Activated T-cell treated with anti-CD3 and anti-CD28 coated beads, Interleukin-2, amount 50 U/mL, for 24 hours (primary cell): ENCODE results near the gene CUL9.

Source experiments
- DNase-seq: peaks from one replicate; pipeline ENCODE4 v3.0.0-alpha.2; 2020
- H3K27ac Mint-ChIP-seq: 2 replicates; pipeline ENCODE4 v1.8.0; 2020; ENCODE audit warnings: mild to moderate bottlenecking, mixed read lengths
- H3K27me3 Mint-ChIP-seq: 2 replicates; pipeline ENCODE4 v1.8.0; 2020; ENCODE audit warnings: mixed read lengths
- H3K36me3 Mint-ChIP-seq: 2 replicates; pipeline ENCODE4 v1.8.0; 2020; ENCODE audit warnings: low read depth, mixed read lengths
- H3K4me1 Mint-ChIP-seq: 2 replicates; pipeline ENCODE4 v1.8.0; 2020; ENCODE audit warnings: low read depth, mixed read lengths
- H3K4me3 Mint-ChIP-seq: 2 replicates; pipeline ENCODE4 v1.8.0; 2020; ENCODE audit warnings: mild to moderate bottlenecking, moderate library complexity, mixed read lengths
- H3K9me3 Mint-ChIP-seq: 2 replicates; pipeline ENCODE4 v1.8.0; 2020; ENCODE audit warnings: mixed read lengths

Gene CUL9

GRCh38 chr6:43221046-43221972 lies 39.3 kb downstream of the CUL9 start:
- no peak for DNase-seq
- Mint-ChIP-seq H3K4me1 (peaks cover 50% of the 10 kb centered on the region), H3K36me3 (peaks cover 91% of the 10 kb centered on the region), H3K27me3 (no peaks in the 10 kb centered on the region), H3K27ac (peak overlapping the region; percentile 96), H3K4me3 (no peak overlapping the region), H3K9me3 (no peaks in the 10 kb centered on the region)

GRCh38 chr6:43222418-43223059 lies 40.5 kb downstream of the CUL9 start:
- no peak for DNase-seq
- Mint-ChIP-seq H3K4me1 (peaks cover 59% of the 10 kb centered on the region), H3K9me3 (no peaks in the 10 kb centered on the region), H3K36me3 (peaks cover 88% of the 10 kb centered on the region), H3K27ac (peak overlapping the region; percentile 96), H3K4me3 (no peak overlapping the region), H3K27me3 (no peaks in the 10 kb centered on the region)

DNA sequence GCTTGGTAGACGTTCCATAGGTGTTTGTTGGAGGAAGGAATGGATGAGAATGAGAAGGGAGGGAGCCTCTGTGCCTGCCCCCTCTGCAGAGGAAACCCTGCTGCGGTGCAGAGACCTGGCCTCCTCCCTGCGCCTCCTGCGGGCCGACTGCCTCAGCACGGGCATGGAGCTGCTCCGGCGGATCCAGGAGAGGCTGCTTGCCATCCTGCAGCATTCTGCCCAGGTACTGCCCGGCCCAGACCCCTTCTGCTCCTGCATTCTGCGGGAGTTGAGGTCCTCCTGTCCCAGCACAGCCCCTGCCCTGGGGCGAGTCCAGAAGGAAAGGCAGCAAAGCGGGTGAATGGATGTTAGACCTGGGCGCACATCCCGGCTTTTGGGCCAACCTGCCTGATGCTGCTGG lies 41.2 kb downstream of the CUL9 start:
- Mint-ChIP-seq H3K27ac (peak overlapping the region; percentile 96), H3K27me3 (no peaks in the 10 kb centered on the region), H3K36me3 (peaks cover 90% of the 10 kb centered on the region), H3K9me3 (no peaks in the 10 kb centered on the region), H3K4me3 (peak overlapping the region; percentile 78), H3K4me1 (peaks cover 65% of the 10 kb centered on the region)
- DNase-seq: no peak

DNA sequence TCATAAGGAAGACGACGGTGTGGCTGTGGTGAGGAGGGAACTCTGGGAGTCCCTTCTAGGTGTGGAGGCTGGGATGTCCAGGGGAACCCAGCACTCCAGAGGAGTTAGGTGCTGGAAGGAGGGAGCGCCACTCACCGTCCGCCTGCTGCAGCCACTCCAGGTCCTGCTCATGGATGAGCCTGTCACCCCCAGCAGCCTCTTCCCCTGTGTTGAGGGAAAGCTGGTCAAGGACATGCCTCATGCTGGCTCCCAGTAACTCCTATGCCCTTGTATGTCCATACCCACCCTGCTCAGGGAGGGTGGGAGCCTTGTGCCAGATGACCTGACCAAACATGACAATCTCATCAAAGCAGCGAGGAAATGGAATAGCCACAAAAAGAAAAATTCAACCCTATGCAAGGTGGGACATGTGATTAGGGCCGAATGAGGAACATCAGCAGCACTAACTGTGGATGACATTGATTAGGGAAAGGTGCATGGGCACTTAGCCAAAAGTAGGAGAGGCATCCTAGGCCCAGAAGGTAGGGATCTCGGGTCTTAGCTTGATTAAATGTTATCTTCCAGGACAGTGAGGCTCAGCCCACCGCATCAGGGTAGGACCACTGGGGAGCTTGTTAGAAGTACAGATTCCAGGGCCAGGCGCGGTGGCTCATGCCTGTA lies 44.3 kb downstream of the CUL9 start:
- Mint-ChIP-seq H3K36me3 (peaks cover 69% of the 10 kb centered on the region), H3K9me3 (no peaks in the 10 kb centered on the region), H3K4me3 (peak overlapping the region; percentile 40), H3K4me1 (peaks cover 71% of the 10 kb centered on the region), H3K27ac (peak overlapping the region; percentile 96), H3K27me3 (no peaks in the 10 kb centered on the region)
- DNase-seq: no peak

DNA sequence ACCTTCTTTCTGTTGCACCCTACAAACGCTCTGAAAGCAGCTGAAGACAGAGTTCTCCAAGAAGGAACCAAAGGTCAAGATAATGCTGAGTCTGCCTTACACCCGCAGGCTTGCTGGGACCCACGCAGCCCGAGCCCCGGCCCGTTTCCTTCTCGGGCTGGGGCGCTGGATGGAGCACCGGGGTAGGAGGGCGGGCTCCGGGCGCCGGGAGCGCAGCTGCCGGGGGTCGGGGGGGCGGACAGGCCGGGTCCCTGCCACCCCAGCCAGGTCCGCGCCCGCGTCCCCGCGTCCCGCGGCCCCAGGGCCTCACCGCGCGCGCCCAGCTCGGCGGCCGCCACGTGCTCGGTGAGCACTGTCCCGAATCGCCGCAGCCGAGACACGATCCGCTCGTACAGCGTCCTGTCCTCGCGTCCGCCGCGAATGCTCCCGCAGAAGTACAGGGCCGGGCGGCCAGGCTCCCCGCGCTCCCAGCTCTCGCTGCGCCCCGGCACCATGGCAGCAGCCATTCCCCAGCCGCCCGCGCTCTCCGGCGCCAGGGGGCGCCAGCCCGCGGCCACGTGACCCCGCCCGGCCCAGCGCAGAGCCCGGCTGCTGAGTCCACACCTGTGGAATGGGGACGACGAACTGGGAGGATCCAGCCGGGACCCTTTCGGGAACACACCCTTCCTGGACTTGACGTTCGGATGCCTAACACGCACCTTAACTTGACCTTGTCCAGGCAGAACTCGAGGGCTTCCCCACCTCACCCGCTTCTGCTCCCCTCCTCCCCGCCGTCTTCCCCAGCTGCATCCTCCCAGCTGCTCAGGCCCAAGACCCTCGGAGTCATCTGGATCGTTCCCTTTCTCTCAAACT lies 47.2 kb downstream of the CUL9 start, which contains the start of gene DNPH1:
TSS of gene DNPH1 (minus strand) at position 531 of the 852 bp plus-strand sequence. CDS start at position 506, 25 bp downstream.
- H3K27ac Mint-ChIP-seq: peak within 1 kb of the TSS; percentile 94
- H3K27me3 Mint-ChIP-seq: no peaks in the 10 kb centered on the region
- peaks cover 44% of the 10 kb centered on the region for H3K4me1 Mint-ChIP-seq
- peak; percentile 92 for DNase-seq
- H3K36me3 Mint-ChIP-seq: peaks cover 41% of the 10 kb centered on the region
- H3K9me3 Mint-ChIP-seq: no peaks in the 10 kb centered on the region
- peak within 1 kb of the TSS; percentile 91 for H3K4me3 Mint-ChIP-seq

- Mint-ChIP-seq H3K27ac (peak overlapping the region; percentile 92), H3K9me3 (no peaks in the 10 kb centered on the region), H3K27me3 (no peaks in the 10 kb centered on the region), H3K4me3 (peak overlapping the region; percentile 79), H3K4me1 (peaks cover 38% of the 10 kb centered on the region), H3K36me3 (peaks cover 34% of the 10 kb centered on the region)
- no peak for DNase-seq
Measured at GRCh38 chr6:43229803-43230620, 48.0 kb downstream of the CUL9 start.

DNA sequence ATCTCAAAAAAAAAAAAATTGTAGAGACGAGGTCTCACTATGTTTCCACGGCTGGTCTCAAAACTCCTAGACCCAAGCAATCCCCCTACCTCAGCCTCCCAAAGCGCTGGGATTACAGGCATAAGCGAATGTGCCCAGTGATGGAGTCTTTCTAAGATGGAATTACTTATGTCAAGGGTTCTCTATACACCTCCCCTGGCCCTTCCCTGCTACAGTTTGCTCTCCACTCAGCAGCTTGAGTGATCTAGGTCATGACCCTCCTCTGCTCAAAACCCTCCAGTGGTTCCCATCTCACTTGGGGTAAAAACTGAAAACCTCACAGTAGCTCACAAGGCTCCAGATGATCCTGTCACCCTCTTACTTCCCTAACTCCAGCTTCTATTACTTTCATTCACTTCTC lies 49.1 kb downstream of the CUL9 start:
- no peak for DNase-seq
- no peak overlapping the region for H3K27ac Mint-ChIP-seq
- H3K4me1 Mint-ChIP-seq: peaks cover 29% of the 10 kb centered on the region
- no peaks in the 10 kb centered on the region for H3K27me3 Mint-ChIP-seq
- H3K9me3 Mint-ChIP-seq: no peaks in the 10 kb centered on the region
- H3K36me3 Mint-ChIP-seq: peaks cover 24% of the 10 kb centered on the region
- H3K4me3 Mint-ChIP-seq: no peak overlapping the region

DNA sequence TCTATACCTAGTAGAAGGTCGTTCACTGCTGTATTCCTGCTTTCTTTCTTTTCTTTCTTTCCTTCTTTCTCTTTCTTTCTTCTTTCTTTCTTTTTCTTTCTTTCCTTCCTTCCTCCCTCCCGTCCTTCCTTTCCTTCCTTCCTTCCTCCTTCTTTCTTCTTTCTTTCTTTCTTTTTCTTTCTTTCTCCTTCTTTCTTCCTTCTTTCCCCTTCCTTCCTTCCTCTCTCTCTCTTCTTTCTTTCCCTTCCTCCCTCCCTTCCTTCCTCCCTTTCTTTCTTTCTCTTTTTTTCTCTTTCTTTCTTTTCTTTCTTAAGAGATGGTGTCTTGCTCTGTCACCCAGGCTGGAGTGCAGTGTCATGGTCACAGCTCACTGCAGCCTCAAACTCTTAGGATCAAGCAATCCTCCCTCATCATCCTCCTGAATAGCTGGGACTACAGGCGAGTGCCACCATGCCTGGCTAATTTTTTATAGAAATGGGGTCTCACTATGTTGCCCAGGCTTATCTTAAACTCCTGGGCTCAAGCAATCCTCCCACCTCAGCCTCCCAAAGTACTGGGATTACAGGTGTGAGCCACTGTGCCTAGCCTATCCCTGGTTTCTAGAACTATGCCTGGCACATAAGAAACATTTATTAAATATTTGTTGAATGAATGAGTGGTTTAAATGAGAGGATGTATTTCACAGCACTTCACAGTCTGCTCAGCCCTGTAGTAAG lies 49.9 kb downstream of the CUL9 start:
- no peaks in the 10 kb centered on the region for H3K9me3 Mint-ChIP-seq
- no peak for DNase-seq
- H3K27me3 Mint-ChIP-seq: no peaks in the 10 kb centered on the region
- H3K4me3 Mint-ChIP-seq: no peak overlapping the region
- H3K36me3 Mint-ChIP-seq: peaks cover 16% of the 10 kb centered on the region
- H3K27ac Mint-ChIP-seq: no peak overlapping the region
- H3K4me1 Mint-ChIP-seq: peaks cover 22% of the 10 kb centered on the region

DNA sequence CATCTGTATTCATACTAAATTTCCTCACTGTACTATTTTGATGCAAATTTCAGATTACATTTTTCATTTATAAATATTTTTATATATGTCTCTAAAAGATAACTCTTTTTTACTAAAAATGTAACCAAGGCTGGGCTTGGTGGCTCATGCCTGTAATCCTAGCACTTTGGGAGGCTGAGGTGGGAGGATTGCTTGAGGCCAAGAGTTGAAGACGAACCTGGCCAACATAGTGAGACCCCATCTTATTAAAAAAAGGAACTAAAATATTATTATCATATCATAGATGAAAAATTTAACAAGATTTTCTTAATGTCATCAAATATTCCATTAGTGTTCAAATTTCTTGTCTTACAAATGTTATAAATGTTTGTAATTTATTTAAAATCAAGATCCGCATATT lies 53.8 kb downstream of the CUL9 start:
- no peak for DNase-seq
- H3K27ac Mint-ChIP-seq: no peak overlapping the region
- no peak overlapping the region for H3K4me3 Mint-ChIP-seq
- H3K27me3 Mint-ChIP-seq: peaks cover 20% of the 10 kb centered on the region
- peaks cover 1% of the 10 kb centered on the region for H3K4me1 Mint-ChIP-seq
- no peaks in the 10 kb centered on the region for H3K9me3 Mint-ChIP-seq
- H3K36me3 Mint-ChIP-seq: no peaks in the 10 kb centered on the region

DNA sequence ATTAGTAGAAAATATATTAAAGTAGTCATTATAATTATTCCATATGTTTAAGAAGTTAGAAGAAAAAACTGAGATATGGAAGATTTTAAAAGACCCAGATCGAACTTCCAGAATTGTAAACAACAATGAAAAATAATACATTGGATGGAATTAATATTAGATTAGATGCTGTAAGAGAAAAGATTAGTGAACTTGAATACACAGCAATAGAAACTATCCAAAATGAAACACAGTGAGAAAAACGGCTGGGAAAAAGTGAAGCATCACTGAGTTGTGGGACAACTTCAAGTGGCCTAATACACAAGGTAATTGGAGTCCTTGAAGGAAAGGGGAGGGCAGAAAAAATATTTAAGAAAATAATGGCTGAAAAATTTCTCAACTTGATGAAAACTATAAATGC lies 57.1 kb downstream of the CUL9 start:
- peaks cover 1% of the 10 kb centered on the region for H3K4me1 Mint-ChIP-seq
- no peak for DNase-seq
- no peak overlapping the region for H3K4me3 Mint-ChIP-seq
- H3K27me3 Mint-ChIP-seq: peaks cover 21% of the 10 kb centered on the region
- no peaks in the 10 kb centered on the region for H3K36me3 Mint-ChIP-seq
- H3K9me3 Mint-ChIP-seq: no peaks in the 10 kb centered on the region
- no peak overlapping the region for H3K27ac Mint-ChIP-seq

- no peaks in the 10 kb centered on the region for H3K36me3 Mint-ChIP-seq
- H3K4me1 Mint-ChIP-seq: peaks cover 1% of the 10 kb centered on the region
- peaks cover 21% of the 10 kb centered on the region for H3K27me3 Mint-ChIP-seq
- DNase-seq: no peak
- no peak overlapping the region for H3K4me3 Mint-ChIP-seq
- no peak overlapping the region for H3K27ac Mint-ChIP-seq
- H3K9me3 Mint-ChIP-seq: no peaks in the 10 kb centered on the region
Measured at GRCh38 chr6:43240950-43241349, 59.0 kb downstream of the CUL9 start.

DNA sequence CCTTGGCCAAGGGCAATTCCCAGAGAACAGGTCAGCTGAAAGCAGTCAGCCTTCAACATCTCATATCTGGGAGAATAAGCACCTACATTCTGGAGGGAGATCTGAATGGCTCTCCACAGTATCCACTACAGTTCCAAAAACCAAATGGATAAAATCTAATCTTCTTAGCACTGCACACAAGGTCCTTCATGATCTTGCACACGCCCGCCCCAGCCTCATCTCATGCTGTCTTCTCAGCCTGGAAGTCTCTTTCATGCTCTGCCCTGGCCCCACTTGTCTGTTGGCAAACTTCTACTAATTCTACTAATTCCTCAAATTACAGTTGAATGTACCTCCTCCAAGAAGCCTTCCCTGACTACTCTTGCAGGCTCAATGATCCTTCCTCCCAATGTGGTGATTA lies 59.5 kb downstream of the CUL9 start:
- Mint-ChIP-seq H3K27ac (no peak overlapping the region), H3K36me3 (no peaks in the 10 kb centered on the region), H3K4me3 (no peak overlapping the region), H3K27me3 (peaks cover 21% of the 10 kb centered on the region), H3K4me1 (peaks cover 2% of the 10 kb centered on the region), H3K9me3 (no peaks in the 10 kb centered on the region)
- DNase-seq: no peak
